Keratinocyte (primary cell): ENCODE results near the gene CCDC141. TPM values are rescaled to one million over a fixed set of nuclear protein-coding genes. Genes with fewer than 3 reads are reported as not detected.

Experiments used
- DNase-seq: peaks from one replicate; pipeline ENCODE4 v3.0.0-alpha.2; 2011; ENCODE audit warnings: low read depth, missing footprints, low spot score
- FAIRE-seq: peaks from 2 replicates; lab custom pipeline; 2011; peaks lifted over from hg19 to GRCh38; lab: Jason Lieb, UNC
- H2AFZ ChIP-seq: 2 replicates; pipeline ENCODE4 v1.6.0; 2012; ENCODE audit warnings: low read length, control low read depth, inconsistent platforms; ENCODE audit not compliant: control insufficient read depth
- H3K27ac ChIP-seq: 2 replicates; pipeline ENCODE4 v1.5.1; 2011; ENCODE audit warnings: low read length; ENCODE audit not compliant: control insufficient read depth, insufficient read depth
- H3K27me3 ChIP-seq: 3 replicates; pipeline ENCODE4 v1.6.0; 2011; ENCODE audit warnings: low read length; ENCODE audit not compliant: control insufficient read depth, insufficient read depth; ENCODE audit errors: extremely low read depth
- H3K36me3 ChIP-seq, 2 experiments: 2 replicates in 1 of 2; 3 replicates in 1 of 2; pipeline ENCODE4 v1.5.1; 2011; ENCODE audit warnings: low read length in 2 of 2, mild to moderate bottlenecking in 1 of 2; ENCODE audit not compliant: control insufficient read depth in 2 of 2, insufficient read depth in 2 of 2; ENCODE audit errors: extremely low read depth in 1 of 2
- H3K4me1 ChIP-seq: 3 replicates; pipeline ENCODE4 v1.5.1; 2011; ENCODE audit warnings: low read length; ENCODE audit not compliant: control insufficient read depth, insufficient read depth; ENCODE audit errors: extremely low read depth
- H3K4me2 ChIP-seq: 3 replicates; pipeline ENCODE4 v1.6.0; 2011; ENCODE audit warnings: low read depth, low read length; ENCODE audit not compliant: control insufficient read depth, insufficient read depth; ENCODE audit errors: extremely low read depth
- H3K4me3 ChIP-seq, 3 experiments: fragments of 200-600 bp in 1 of 3; sonication (generic) in 1 of 3; 2 replicates in 2 of 3; 3 replicates in 1 of 3; pipeline ENCODE4 v1.5.1; 2011 to 2016; ENCODE audit warnings: low read length in 3 of 3, mild to moderate bottlenecking in 3 of 3, control low read depth in 2 of 3, inconsistent platforms in 1 of 3, low read depth in 1 of 3, mixed read lengths in 1 of 3, mixed run types in 1 of 3, moderate library complexity in 1 of 3; ENCODE audit not compliant: control insufficient read depth in 2 of 3, insufficient read depth in 2 of 3; ENCODE audit errors: extremely low read depth in 1 of 3
- H3K79me2 ChIP-seq: 2 replicates; pipeline ENCODE4 v1.6.0; 2012; ENCODE audit warnings: low read length; ENCODE audit not compliant: control insufficient read depth, insufficient read depth
- H3K9ac ChIP-seq: 3 replicates; pipeline ENCODE4 v1.6.0; 2011; ENCODE audit warnings: low read length; ENCODE audit not compliant: control insufficient read depth, insufficient read depth; ENCODE audit errors: extremely low read depth
- H3K9me1 ChIP-seq: 3 replicates; pipeline ENCODE4 v1.6.0; 2011; ENCODE audit warnings: low read length; ENCODE audit not compliant: control insufficient read depth, insufficient read depth; ENCODE audit errors: extremely low read depth
- H3K9me3 ChIP-seq: 2 replicates; pipeline ENCODE4 v1.5.1; 2012; ENCODE audit warnings: low read depth, low read length; ENCODE audit not compliant: control insufficient read depth
- H4K20me1 ChIP-seq: 3 replicates; pipeline ENCODE4 v1.6.0; 2011; ENCODE audit warnings: low read length; ENCODE audit not compliant: control insufficient read depth, insufficient read depth; ENCODE audit errors: extremely low read depth
- CTCF ChIP-seq, 3 experiments: IDR thresholded peaks in 1 of 3; conservative IDR thresholded peaks in 1 of 3; optimal IDR thresholded peaks in 1 of 3; 2 replicates in 2 of 3; 3 replicates in 1 of 3; pipeline versions ENCODE3 to v1.5.1; 2011; ENCODE audit warnings: low read length in 3 of 3, mild to moderate bottlenecking in 3 of 3, moderate library complexity in 2 of 3, control low read depth in 1 of 3, inconsistent platforms in 1 of 3; ENCODE audit not compliant: insufficient read depth in 2 of 3; ENCODE audit errors: extremely low read depth in 1 of 3
- EZH2 ChIP-seq: IDR thresholded peaks from one replicate; pipeline ENCODE4 v1.6.1; 2012; ENCODE audit warnings: inconsistent platforms, mild to moderate bottlenecking, low read length, moderate library complexity
- dilution Hi-C: fragments of 300-500 bp; cut with MboI; formaldehyde crosslinking; loops from one replicate; pipeline ENCODE4 v1.7.0; 2020; ENCODE audit warnings: low sequenced_read_pairs; ENCODE audit not compliant: extremely low pct_ligation_motif_present
- polyA plus RNA-seq, 5 experiments: library from polyadenylated mRNA; depleted of rRNA in 3 of 5; stranded (reverse) in 3 of 5; stranded (forward) in 1 of 5; unstranded in 1 of 5; fragments of >200 nt; gene quantifications; 1 replicate in 1 of 5; 2 replicates in 3 of 5; 3 replicates in 1 of 5; pipeline versions ENCODE4 v1.2.1 to v1.2.3, GENCODE V29; 2011 to 2012; ENCODE audit warnings: missing spikeins in 2 of 5, low read depth in 1 of 5, low replicate concordance in 1 of 5

The CCDC141 gene
- polyA plus RNA-seq, 1 donor (not counting 4 experiments of a cell fraction or from before 2014, with no cell fraction given), result not detected

GRCh38 chr2:178934571-178934970, 115.4 kb downstream of the CCDC141 start:
- FAIRE-seq, result no peak
- no peaks in the 10 kb centered on the region for H4K20me1 ChIP-seq
- H3K27me3 ChIP-seq, result no peaks in the 10 kb centered on the region
- no peak overlapping the region for H2AFZ ChIP-seq
- DNase-seq, result no peak
- no peaks in the 10 kb centered on the region for H3K9me3 ChIP-seq
- H3K27ac ChIP-seq, result no peak overlapping the region
- no peaks in the 10 kb centered on the region for H3K36me3 ChIP-seq
- no peaks in the 10 kb centered on the region for H3K9me1 ChIP-seq
- no peak overlapping the region for H3K4me2 ChIP-seq
- no peaks in the 10 kb centered on the region for H3K79me2 ChIP-seq
- no peak for TF ChIP-seq EZH2
- no peak for TF ChIP-seq CTCF (optimal IDR thresholded peaks at IDR 0.05 in 1 of 3, IDR thresholded peaks at IDR 0.05 in 1 of 3, conservative IDR thresholded peaks at IDR 0.05 in 1 of 3; ENCODE audit: extremely low read depth in 1 of 3, insufficient read depth in 2 of 3, low read length in 3 of 3)
- H3K4me3 ChIP-seq, result no peak overlapping the region
- no peaks in the 10 kb centered on the region for H3K4me1 ChIP-seq
- dilution Hi-C loops, result no loop called here
- H3K9ac ChIP-seq, result no peak overlapping the region

GRCh38 chr2:178933493-178933892, 116.4 kb downstream of the CCDC141 start:
- Histone ChIP-seq H3K9me1 (no peaks in the 10 kb centered on the region), H3K4me3 (no peak overlapping the region), H3K36me3 (no peaks in the 10 kb centered on the region), H4K20me1 (no peaks in the 10 kb centered on the region), H3K27ac (no peak overlapping the region), H2AFZ (no peak overlapping the region), H3K27me3 (no peaks in the 10 kb centered on the region), H3K79me2 (no peaks in the 10 kb centered on the region), H3K4me2 (no peak overlapping the region), H3K9me3 (no peaks in the 10 kb centered on the region), H3K4me1 (no peaks in the 10 kb centered on the region), H3K9ac (no peak overlapping the region)
- DNase-seq (no peak), FAIRE-seq (no peak)
- dilution Hi-C loops, result no loop called here
- no peak for TF ChIP-seq EZH2
- no peak for TF ChIP-seq CTCF (optimal IDR thresholded peaks at IDR 0.05 in 1 of 3, IDR thresholded peaks at IDR 0.05 in 1 of 3, conservative IDR thresholded peaks at IDR 0.05 in 1 of 3; ENCODE audit: extremely low read depth in 1 of 3, insufficient read depth in 2 of 3, low read length in 3 of 3)
